ENCODE results near the gene IGF2BP2. TPM values are rescaled to one million over a fixed set of nuclear protein-coding genes. Genes with fewer than 3 reads are reported as not detected.
"Not testable (repeated sequence)": the region's sequence is repeated elsewhere in the genome, so short reads cannot be mapped to it uniquely, and the experiment has no call there.

Gene IGF2BP2
- total RNA-seq, 2 donors from 2014 or later = 2.6 to 2.7 TPM

DNA sequence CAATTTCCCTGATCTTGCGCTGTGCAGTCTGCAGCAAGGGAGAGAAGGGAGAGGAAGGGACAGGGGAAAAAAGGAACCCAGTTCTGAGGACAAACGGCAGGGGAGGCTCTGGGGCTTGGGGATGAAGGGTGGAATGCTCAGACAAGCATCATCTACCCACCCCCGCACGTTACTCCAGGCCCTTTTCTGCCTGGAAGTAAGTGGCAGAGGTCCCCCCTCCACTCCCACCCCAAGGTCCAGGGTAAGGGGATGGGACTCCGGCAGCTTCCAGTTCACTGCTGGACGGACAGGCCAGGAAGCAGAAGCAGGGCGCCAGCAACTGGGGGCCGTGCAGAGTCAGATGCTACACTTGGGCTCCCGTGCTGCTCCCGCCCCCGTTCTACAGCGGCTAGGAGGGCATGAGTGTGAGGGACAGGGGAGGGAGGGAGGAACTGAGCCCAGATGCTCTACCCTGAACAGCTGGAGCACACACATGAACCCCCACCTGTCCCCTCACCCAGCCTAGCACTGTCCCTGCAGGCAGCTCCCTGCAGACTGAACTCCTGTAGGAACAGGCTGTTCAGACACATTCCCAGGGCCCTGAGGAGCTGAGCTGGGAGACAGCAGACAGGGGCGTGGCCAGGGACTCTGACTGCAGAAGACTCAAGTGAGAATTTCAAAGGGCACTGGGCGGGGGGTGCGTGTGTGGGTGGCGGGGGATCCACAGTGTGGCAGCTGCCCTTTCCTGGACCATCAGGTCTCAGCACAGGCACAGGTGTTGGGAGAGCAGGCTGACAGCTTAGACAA lies 179.1 kb downstream of the IGF2BP2 start:
- TF ChIP-seq, protein P1, sequence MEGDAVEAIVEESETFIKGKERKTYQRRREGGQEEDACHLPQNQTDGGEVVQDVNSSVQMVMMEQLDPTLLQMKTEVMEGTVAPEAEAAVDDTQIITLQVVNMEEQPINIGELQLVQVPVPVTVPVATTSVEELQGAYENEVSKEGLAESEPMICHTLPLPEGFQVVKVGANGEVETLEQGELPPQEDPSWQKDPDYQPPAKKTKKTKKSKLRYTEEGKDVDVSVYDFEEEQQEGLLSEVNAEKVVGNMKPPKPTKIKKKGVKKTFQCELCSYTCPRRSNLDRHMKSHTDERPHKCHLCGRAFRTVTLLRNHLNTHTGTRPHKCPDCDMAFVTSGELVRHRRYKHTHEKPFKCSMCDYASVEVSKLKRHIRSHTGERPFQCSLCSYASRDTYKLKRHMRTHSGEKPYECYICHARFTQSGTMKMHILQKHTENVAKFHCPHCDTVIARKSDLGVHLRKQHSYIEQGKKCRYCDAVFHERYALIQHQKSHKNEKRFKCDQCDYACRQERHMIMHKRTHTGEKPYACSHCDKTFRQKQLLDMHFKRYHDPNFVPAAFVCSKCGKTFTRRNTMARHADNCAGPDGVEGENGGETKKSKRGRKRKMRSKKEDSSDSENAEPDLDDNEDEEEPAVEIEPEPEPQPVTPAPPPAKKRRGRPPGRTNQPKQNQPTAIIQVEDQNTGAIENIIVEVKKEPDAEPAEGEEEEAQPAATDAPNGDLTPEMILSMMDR (IDR thresholded peaks at IDR 0.05) = no peak
- H3K4me1 ChIP-seq (ENCODE audit: control insufficient read depth in 1 of 2, low read depth in 2 of 2) = no peaks in the 10 kb centered on the region
- ATAC-seq (ENCODE audit: insufficient number of reproducible peaks, low FRiP score, low read depth) (no peak), DNase-seq (ENCODE audit: low spot score) (no peak)
- H3K27me3 ChIP-seq (replicated peaks; ENCODE audit: insufficient read depth) = no peaks in the 10 kb centered on the region
- no peak overlapping the region for H3K27ac ChIP-seq
- no peaks in the 10 kb centered on the region for H3K36me3 ChIP-seq
- no peaks in the 10 kb centered on the region for H3K9me3 ChIP-seq
- no peak overlapping the region for H3K4me3 ChIP-seq

DNA sequence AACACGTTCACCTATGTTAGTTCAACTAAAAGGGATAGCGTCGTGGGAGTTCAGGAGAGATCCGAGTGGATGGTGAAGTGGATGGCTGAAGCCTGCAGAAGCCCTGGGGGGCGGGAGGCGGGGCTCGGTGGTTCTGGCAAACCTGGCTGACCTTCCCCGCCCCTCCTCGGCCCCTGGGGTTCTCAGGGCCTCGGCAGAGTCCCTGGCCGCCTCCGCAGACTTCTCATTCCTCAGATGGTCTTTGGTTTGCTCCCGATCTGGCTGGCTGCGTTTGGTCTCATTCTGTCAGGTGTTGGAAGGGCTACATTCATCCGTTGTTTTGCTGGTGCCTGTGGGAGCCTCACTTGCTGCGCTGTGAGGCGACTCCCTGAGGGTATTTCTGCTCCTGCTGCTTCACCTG lies 179.7 kb downstream of the IGF2BP2 start:
- not testable (repeated sequence) for H3K4me3 ChIP-seq; H3K27me3 ChIP-seq (replicated peaks; ENCODE audit: insufficient read depth); H3K36me3 ChIP-seq; H3K27ac ChIP-seq; ATAC-seq (ENCODE audit: insufficient number of reproducible peaks, low FRiP score, low read depth); H3K4me1 ChIP-seq (ENCODE audit: control insufficient read depth in 1 of 2, low read depth in 2 of 2); DNase-seq (ENCODE audit: low spot score); H3K9me3 ChIP-seq

DNA sequence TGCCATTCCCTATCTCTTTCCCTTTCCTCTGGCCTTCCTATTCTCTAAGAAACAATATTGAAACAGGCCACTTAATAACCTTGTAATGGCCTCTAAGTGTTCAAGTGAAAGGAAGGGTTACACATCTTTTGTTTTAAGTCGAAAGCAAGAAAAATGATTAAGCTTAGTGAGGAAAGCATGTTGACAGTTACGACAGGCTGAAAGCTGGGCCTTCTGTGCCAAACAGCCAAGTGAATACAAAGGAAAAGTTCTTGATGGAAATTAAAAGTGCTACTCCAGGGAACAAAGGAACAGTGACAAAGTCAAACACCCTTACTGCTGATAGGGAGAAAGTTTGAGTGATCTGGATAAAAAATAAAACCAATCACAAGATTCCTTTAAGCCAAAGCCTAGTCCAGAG lies 184.5 kb downstream of the IGF2BP2 start:
- ATAC-seq (ENCODE audit: insufficient number of reproducible peaks, low FRiP score, low read depth) (no peak), DNase-seq (ENCODE audit: low spot score) (no peak)
- H3K4me3 ChIP-seq = no peak overlapping the region
- TF ChIP-seq, protein P1 (IDR thresholded peaks at IDR 0.05) = no peak
- H3K36me3 ChIP-seq = no peaks in the 10 kb centered on the region
- H3K9me3 ChIP-seq = no peaks in the 10 kb centered on the region
- H3K27ac ChIP-seq = no peak overlapping the region
- H3K27me3 ChIP-seq (replicated peaks; ENCODE audit: insufficient read depth) = no peaks in the 10 kb centered on the region
- H3K4me1 ChIP-seq (ENCODE audit: control insufficient read depth in 1 of 2, low read depth in 2 of 2) = no peaks in the 10 kb centered on the region

DNA sequence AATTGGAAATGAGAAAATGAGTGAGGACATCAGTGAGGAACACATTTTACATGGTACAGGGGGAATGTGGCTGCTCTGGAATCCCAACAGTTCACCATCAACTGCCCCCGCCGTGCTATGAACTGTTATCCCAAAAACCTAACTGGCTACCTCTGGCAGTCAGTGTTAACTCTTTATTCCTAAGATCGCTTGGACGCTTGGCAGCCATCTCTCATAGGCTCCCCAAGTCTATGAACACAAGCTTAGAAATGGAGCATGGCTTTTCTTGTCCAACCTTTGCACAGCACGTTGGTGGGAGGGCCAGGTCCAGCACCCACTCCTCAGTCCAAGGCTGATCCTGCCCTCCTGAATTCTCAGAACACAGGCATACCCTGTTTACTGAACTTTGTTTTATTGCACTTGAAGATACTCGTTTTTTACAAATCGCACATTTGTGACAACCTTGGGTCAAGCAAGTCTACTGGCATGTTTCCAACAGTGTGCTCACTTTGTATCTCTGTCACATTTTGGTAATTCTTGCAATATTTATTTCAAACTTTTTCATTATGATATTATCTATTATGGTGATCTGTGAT lies 185.1 kb downstream of the IGF2BP2 start:
- Histone ChIP-seq H3K9me3 (no peaks in the 10 kb centered on the region), H3K27ac (no peak overlapping the region), H3K4me3 (no peak overlapping the region), H3K4me1 (ENCODE audit: control insufficient read depth in 1 of 2, low read depth in 2 of 2) (no peaks in the 10 kb centered on the region), H3K36me3 (no peaks in the 10 kb centered on the region), H3K27me3 (replicated peaks; ENCODE audit: insufficient read depth) (no peaks in the 10 kb centered on the region)
- DNase-seq (ENCODE audit: low spot score) (no peak), ATAC-seq (ENCODE audit: insufficient number of reproducible peaks, low FRiP score, low read depth) (no peak)
- TF ChIP-seq, protein P1 (IDR thresholded peaks at IDR 0.05) = no peak

DNA sequence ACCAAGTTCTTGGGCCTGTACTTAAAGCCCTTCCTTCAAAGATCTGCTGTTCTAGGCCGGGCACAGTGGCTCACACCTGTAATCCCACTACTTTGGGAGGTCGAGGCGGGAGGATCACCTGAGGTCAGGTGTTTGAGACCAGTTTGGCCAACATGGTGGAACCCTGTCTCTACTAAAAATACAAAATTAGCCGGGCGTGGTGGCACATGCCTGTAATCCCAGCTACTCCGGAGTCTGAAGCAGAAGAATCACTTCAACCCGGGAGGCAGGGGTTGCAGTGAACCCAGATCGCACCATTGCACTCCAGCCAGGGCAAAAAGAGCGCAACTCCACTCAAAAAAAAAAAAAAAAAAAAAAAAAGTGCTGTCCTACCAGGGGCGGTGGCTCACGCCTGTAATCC lies 186.2 kb downstream of the IGF2BP2 start:
- not testable (repeated sequence) for H3K4me3 ChIP-seq; H3K27me3 ChIP-seq (replicated peaks; ENCODE audit: insufficient read depth); H3K4me1 ChIP-seq (ENCODE audit: control insufficient read depth in 1 of 2, low read depth in 2 of 2); ATAC-seq (ENCODE audit: insufficient number of reproducible peaks, low FRiP score, low read depth); DNase-seq (ENCODE audit: low spot score); H3K27ac ChIP-seq; H3K36me3 ChIP-seq; H3K9me3 ChIP-seq

DNA sequence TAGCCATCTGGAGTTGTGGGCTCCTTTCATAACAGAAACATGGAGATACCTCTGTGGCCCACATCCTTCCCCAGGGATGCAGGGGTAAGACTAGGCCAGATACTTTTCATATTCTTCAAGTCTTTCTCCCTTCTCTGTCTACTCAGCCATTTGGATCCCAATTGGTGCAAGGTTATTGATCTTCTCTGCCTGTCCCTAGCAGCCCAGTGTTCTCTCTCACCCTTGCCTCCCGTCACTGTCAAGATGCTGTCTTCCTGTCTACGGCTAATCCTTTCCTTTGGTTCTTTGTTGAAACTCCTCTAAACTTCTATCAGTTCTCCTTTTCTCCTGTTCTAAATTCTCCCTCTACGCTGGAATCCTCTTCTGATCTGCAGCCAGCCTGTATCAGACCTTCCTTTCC lies 187.5 kb downstream of the IGF2BP2 start:
- H3K4me1 ChIP-seq (ENCODE audit: control insufficient read depth in 1 of 2, low read depth in 2 of 2) = no peaks in the 10 kb centered on the region
- no peaks in the 10 kb centered on the region for H3K36me3 ChIP-seq
- ATAC-seq (ENCODE audit: insufficient number of reproducible peaks, low FRiP score, low read depth) (no peak), DNase-seq (ENCODE audit: low spot score) (no peak)
- TF ChIP-seq, protein P1 (IDR thresholded peaks at IDR 0.05) = no peak
- no peaks in the 10 kb centered on the region for H3K9me3 ChIP-seq
- H3K27ac ChIP-seq = no peak overlapping the region
- no peak overlapping the region for H3K4me3 ChIP-seq
- no peaks in the 10 kb centered on the region for H3K27me3 ChIP-seq (replicated peaks; ENCODE audit: insufficient read depth)

Data from thoracic aorta (tissue), 2 donors.